ENCODE results near the gene RAB10.

DNA sequence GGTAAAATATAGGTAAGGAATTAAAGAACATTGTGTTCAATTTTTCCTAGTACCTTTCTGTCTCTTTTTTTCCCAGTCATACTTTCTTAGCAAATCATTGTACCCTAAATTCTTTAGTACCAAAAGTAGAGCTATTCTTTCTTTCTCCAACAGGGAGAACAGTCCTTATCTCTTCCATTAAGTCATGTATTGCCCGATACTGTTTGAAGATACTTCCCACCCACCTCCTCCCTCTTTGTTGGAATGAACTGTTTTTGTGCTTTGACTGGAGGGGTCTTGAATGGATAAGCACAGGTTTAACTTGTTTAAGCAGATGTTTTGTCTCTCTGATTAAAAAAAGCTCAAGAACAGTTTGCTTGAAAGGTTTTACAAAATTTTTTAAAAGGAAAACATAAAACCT, 41.3 kb downstream of the RAB10 start:
- TF ChIP-seq, protein P1, sequence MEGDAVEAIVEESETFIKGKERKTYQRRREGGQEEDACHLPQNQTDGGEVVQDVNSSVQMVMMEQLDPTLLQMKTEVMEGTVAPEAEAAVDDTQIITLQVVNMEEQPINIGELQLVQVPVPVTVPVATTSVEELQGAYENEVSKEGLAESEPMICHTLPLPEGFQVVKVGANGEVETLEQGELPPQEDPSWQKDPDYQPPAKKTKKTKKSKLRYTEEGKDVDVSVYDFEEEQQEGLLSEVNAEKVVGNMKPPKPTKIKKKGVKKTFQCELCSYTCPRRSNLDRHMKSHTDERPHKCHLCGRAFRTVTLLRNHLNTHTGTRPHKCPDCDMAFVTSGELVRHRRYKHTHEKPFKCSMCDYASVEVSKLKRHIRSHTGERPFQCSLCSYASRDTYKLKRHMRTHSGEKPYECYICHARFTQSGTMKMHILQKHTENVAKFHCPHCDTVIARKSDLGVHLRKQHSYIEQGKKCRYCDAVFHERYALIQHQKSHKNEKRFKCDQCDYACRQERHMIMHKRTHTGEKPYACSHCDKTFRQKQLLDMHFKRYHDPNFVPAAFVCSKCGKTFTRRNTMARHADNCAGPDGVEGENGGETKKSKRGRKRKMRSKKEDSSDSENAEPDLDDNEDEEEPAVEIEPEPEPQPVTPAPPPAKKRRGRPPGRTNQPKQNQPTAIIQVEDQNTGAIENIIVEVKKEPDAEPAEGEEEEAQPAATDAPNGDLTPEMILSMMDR (IDR thresholded peaks at IDR 0.05; ENCODE audit: poor library complexity): no peak
- no peak for TF ChIP-seq EZH2phosphoT487 (IDR thresholded peaks at IDR 0.05; ENCODE audit: low read depth, severe bottlenecking, unreplicated experiment)
- no peak for TF ChIP-seq EZH2 (IDR thresholded peaks at IDR 0.05; ENCODE audit: borderline replicate concordance)

Data from hepatocyte (in vitro differentiated cells).